ENCODE measurements around the gene TRPV6.

DNA sequence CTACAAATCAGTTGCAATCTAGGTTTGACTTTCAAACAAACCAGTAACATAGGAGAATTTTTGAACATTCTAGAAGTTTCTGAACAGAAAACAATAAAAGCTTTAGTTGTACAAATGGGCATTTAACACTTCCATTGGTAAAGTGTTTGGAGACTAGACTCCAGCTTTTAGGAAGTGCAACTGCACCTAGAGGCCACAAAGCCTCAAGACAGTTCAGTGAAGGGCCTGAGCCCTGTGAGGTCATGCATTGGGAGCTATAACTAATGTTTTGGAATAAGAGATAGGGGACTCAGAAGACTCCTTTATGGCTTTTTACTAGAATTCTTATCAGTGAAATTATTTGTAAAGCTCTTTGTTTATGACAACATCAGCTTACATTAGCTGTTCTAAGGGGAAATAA is 33.6 kb downstream of the TRPV6 start:
- TF ChIP-seq, protein P1, sequence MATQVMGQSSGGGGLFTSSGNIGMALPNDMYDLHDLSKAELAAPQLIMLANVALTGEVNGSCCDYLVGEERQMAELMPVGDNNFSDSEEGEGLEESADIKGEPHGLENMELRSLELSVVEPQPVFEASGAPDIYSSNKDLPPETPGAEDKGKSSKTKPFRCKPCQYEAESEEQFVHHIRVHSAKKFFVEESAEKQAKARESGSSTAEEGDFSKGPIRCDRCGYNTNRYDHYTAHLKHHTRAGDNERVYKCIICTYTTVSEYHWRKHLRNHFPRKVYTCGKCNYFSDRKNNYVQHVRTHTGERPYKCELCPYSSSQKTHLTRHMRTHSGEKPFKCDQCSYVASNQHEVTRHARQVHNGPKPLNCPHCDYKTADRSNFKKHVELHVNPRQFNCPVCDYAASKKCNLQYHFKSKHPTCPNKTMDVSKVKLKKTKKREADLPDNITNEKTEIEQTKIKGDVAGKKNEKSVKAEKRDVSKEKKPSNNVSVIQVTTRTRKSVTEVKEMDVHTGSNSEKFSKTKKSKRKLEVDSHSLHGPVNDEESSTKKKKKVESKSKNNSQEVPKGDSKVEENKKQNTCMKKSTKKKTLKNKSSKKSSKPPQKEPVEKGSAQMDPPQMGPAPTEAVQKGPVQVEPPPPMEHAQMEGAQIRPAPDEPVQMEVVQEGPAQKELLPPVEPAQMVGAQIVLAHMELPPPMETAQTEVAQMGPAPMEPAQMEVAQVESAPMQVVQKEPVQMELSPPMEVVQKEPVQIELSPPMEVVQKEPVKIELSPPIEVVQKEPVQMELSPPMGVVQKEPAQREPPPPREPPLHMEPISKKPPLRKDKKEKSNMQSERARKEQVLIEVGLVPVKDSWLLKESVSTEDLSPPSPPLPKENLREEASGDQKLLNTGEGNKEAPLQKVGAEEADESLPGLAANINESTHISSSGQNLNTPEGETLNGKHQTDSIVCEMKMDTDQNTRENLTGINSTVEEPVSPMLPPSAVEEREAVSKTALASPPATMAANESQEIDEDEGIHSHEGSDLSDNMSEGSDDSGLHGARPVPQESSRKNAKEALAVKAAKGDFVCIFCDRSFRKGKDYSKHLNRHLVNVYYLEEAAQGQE (IDR thresholded peaks at IDR 0.05; ENCODE audit: insufficient read depth in 1 of 2, low read depth in 2 of 2, low read length in 2 of 2), result no peak
- TF ChIP-seq SIN3A (IDR thresholded peaks at IDR 0.05; ENCODE audit: borderline replicate concordance, insufficient read depth, low read length) (no peak), POLR2AphosphoS5 (IDR thresholded peaks at IDR 0.05; ENCODE audit: low read depth, low read length) (no peak), TAF1 (IDR thresholded peaks at IDR 0.05; ENCODE audit: borderline replicate concordance, insufficient read depth, low read length) (no peak), FOXP2 (optimal IDR thresholded peaks at IDR 0.05; ENCODE audit: borderline replicate concordance, extremely low read depth, extremely low read length, insufficient read depth) (no peak)

Measured in PFSK-1 (cell line).